Measurements from ENCODE around the gene SPTBN4.
"Not testable (repeated sequence)": the region's sequence is repeated elsewhere in the genome, so short reads cannot be mapped to it uniquely, and the experiment has no call there.

SPTBN4 gene

GRCh38 chr19:40424637-40425449 is 42.0 kb upstream of the SPTBN4 start:
- Histone ChIP-seq H3K4me3 (ENCODE audit: low read depth, low read length) (peak overlapping the region; percentile 70), H3K9me3 (ENCODE audit: control insufficient read depth, insufficient read depth, low read depth, low read length) (no peaks in the 10 kb centered on the region), H3K9ac (ENCODE audit: low read length) (peak overlapping the region; percentile 91), H3K36me3 (ENCODE audit: control insufficient read depth, insufficient read depth, low read length) (peaks cover 12% of the 10 kb centered on the region), H3K27me3 (ENCODE audit: control insufficient read depth, insufficient read depth, low read length) (no peaks in the 10 kb centered on the region), H3K4me1 (ENCODE audit: control insufficient read depth, insufficient read depth, low read length) (peaks cover 5% of the 10 kb centered on the region; the same call in 1 of the 2 replicates), H3K27ac (ENCODE audit: low read depth, low read length) (peak overlapping the region; percentile 84; the same call in 1 of the 2 replicates)

- Histone ChIP-seq H3K4me1 (ENCODE audit: control insufficient read depth, insufficient read depth, low read length) (peaks cover 5% of the 10 kb centered on the region; the same call in 1 of the 2 replicates), H3K4me3 (ENCODE audit: low read depth, low read length) (peak within 1 kb of the TSS; percentile 70), H3K27me3 (ENCODE audit: control insufficient read depth, insufficient read depth, low read length) (no peaks in the 10 kb centered on the region), H3K9ac (ENCODE audit: low read length) (peak within 1 kb of the TSS; percentile 91), H3K9me3 (ENCODE audit: control insufficient read depth, insufficient read depth, low read depth, low read length) (no peaks in the 10 kb centered on the region), H3K36me3 (ENCODE audit: control insufficient read depth, insufficient read depth, low read length) (peaks cover 12% of the 10 kb centered on the region), H3K27ac (ENCODE audit: low read depth, low read length) (peak within 1 kb of the TSS; percentile 84; the same call in 1 of the 2 replicates)
These were observed 41.1 kb upstream of the SPTBN4 start, which contains the start of gene SERTAD1 for GRCh38 chr19:40425450-40426287. Gene SERTAD1 (minus strand): TSS chr19:40425992. CDS start chr19:40423546, 2,446 bp downstream.

- not testable (repeated sequence) for H3K36me3 ChIP-seq (ENCODE audit: control insufficient read depth, insufficient read depth, low read length); H3K9ac ChIP-seq (ENCODE audit: low read length); H3K27me3 ChIP-seq (ENCODE audit: control insufficient read depth, insufficient read depth, low read length); H3K4me3 ChIP-seq (ENCODE audit: low read depth, low read length); H3K9me3 ChIP-seq (ENCODE audit: control insufficient read depth, insufficient read depth, low read depth, low read length); H3K27ac ChIP-seq (ENCODE audit: low read depth, low read length)
- peaks cover 13% of the 10 kb centered on the region for H3K4me1 ChIP-seq (ENCODE audit: control insufficient read depth, insufficient read depth, low read length)
These were observed 38.6 kb upstream of the SPTBN4 start for GRCh38 chr19:40428197-40428596.

GRCh38 chr19:40430242-40430641 is 36.6 kb upstream of the SPTBN4 start:
- not testable (repeated sequence) for H3K36me3 ChIP-seq (ENCODE audit: control insufficient read depth, insufficient read depth, low read length); H3K4me3 ChIP-seq (ENCODE audit: low read depth, low read length); H3K27ac ChIP-seq (ENCODE audit: low read depth, low read length); H3K9ac ChIP-seq (ENCODE audit: low read length); H3K27me3 ChIP-seq (ENCODE audit: control insufficient read depth, insufficient read depth, low read length); H3K9me3 ChIP-seq (ENCODE audit: control insufficient read depth, insufficient read depth, low read depth, low read length)
- H3K4me1 ChIP-seq (ENCODE audit: control insufficient read depth, insufficient read depth, low read length) = peaks cover 15% of the 10 kb centered on the region

- Histone ChIP-seq H3K27me3 (ENCODE audit: control insufficient read depth, insufficient read depth, low read length) (no peaks in the 10 kb centered on the region), H3K4me1 (ENCODE audit: control insufficient read depth, insufficient read depth, low read length) (peaks cover 15% of the 10 kb centered on the region), H3K27ac (ENCODE audit: low read depth, low read length) (no peak overlapping the region), H3K4me3 (ENCODE audit: low read depth, low read length) (no peak overlapping the region), H3K36me3 (ENCODE audit: control insufficient read depth, insufficient read depth, low read length) (no peaks in the 10 kb centered on the region), H3K9ac (ENCODE audit: low read length) (no peak overlapping the region), H3K9me3 (ENCODE audit: control insufficient read depth, insufficient read depth, low read depth, low read length) (no peaks in the 10 kb centered on the region)
These were observed 35.1 kb upstream of the SPTBN4 start for GRCh38 chr19:40431698-40432097.

- H3K4me3 ChIP-seq (ENCODE audit: low read depth, low read length); H3K27me3 ChIP-seq (ENCODE audit: control insufficient read depth, insufficient read depth, low read length); H3K36me3 ChIP-seq (ENCODE audit: control insufficient read depth, insufficient read depth, low read length); H3K9me3 ChIP-seq (ENCODE audit: control insufficient read depth, insufficient read depth, low read depth, low read length): not testable (repeated sequence)
- peak overlapping the region; percentile 83 for H3K9ac ChIP-seq (ENCODE audit: low read length)
- peaks cover 15% of the 10 kb centered on the region for H3K4me1 ChIP-seq (ENCODE audit: control insufficient read depth, insufficient read depth, low read length)
- H3K27ac ChIP-seq (ENCODE audit: low read depth, low read length) = peak overlapping the region; percentile 83
These were observed 34.0 kb upstream of the SPTBN4 start for GRCh38 chr19:40432760-40433159.

GRCh38 chr19:40433391-40434216 is 33.2 kb upstream of the SPTBN4 start:
- Histone ChIP-seq H3K4me3 (ENCODE audit: low read depth, low read length) (peak overlapping the region; percentile 56), H3K9ac (ENCODE audit: low read length) (peak overlapping the region; percentile 83), H3K36me3 (ENCODE audit: control insufficient read depth, insufficient read depth, low read length) (no peaks in the 10 kb centered on the region), H3K27me3 (ENCODE audit: control insufficient read depth, insufficient read depth, low read length) (no peaks in the 10 kb centered on the region), H3K27ac (ENCODE audit: low read depth, low read length) (peak overlapping the region; percentile 83), H3K9me3 (ENCODE audit: control insufficient read depth, insufficient read depth, low read depth, low read length) (no peaks in the 10 kb centered on the region), H3K4me1 (ENCODE audit: control insufficient read depth, insufficient read depth, low read length) (peaks cover 15% of the 10 kb centered on the region)

GRCh38 chr19:40438284-40438683 is 28.5 kb upstream of the SPTBN4 start:
- peaks cover 14% of the 10 kb centered on the region for H3K4me1 ChIP-seq (ENCODE audit: control insufficient read depth, insufficient read depth, low read length)
- H3K4me3 ChIP-seq (ENCODE audit: low read depth, low read length) = no peak overlapping the region
- no peak overlapping the region for H3K9ac ChIP-seq (ENCODE audit: low read length)
- H3K27me3 ChIP-seq (ENCODE audit: control insufficient read depth, insufficient read depth, low read length) = no peaks in the 10 kb centered on the region
- H3K9me3 ChIP-seq (ENCODE audit: control insufficient read depth, insufficient read depth, low read depth, low read length) = no peaks in the 10 kb centered on the region
- peaks cover 22% of the 10 kb centered on the region for H3K36me3 ChIP-seq (ENCODE audit: control insufficient read depth, insufficient read depth, low read length)
- no peak overlapping the region for H3K27ac ChIP-seq (ENCODE audit: low read depth, low read length)

GRCh38 chr19:40441719-40442253 is 25.0 kb upstream of the SPTBN4 start:
- Histone ChIP-seq H3K36me3 (ENCODE audit: control insufficient read depth, insufficient read depth, low read length) (peaks cover 22% of the 10 kb centered on the region), H3K27ac (ENCODE audit: low read depth, low read length) (no peak overlapping the region), H3K27me3 (ENCODE audit: control insufficient read depth, insufficient read depth, low read length) (no peaks in the 10 kb centered on the region), H3K9ac (ENCODE audit: low read length) (peak overlapping the region; percentile 63), H3K9me3 (ENCODE audit: control insufficient read depth, insufficient read depth, low read depth, low read length) (no peaks in the 10 kb centered on the region), H3K4me3 (ENCODE audit: low read depth, low read length) (peak overlapping the region; percentile 97; the same call in 1 of the 2 replicates), H3K4me1 (ENCODE audit: control insufficient read depth, insufficient read depth, low read length) (peaks cover 20% of the 10 kb centered on the region)

GRCh38 chr19:40442328-40443130 is 24.3 kb upstream of the SPTBN4 start:
- H3K27me3 ChIP-seq (ENCODE audit: control insufficient read depth, insufficient read depth, low read length) = no peaks in the 10 kb centered on the region
- peak overlapping the region; percentile 63 for H3K9ac ChIP-seq (ENCODE audit: low read length)
- H3K4me1 ChIP-seq (ENCODE audit: control insufficient read depth, insufficient read depth, low read length) = peaks cover 20% of the 10 kb centered on the region
- peak overlapping the region; percentile 52; the same call in 1 of the 2 replicates for H3K27ac ChIP-seq (ENCODE audit: low read depth, low read length)
- H3K9me3 ChIP-seq (ENCODE audit: control insufficient read depth, insufficient read depth, low read depth, low read length) = no peaks in the 10 kb centered on the region
- peak overlapping the region; percentile 97 for H3K4me3 ChIP-seq (ENCODE audit: low read depth, low read length)
- peaks cover 22% of the 10 kb centered on the region for H3K36me3 ChIP-seq (ENCODE audit: control insufficient read depth, insufficient read depth, low read length)
